ENCODE measurements around the gene ATP5PO.

DNA sequence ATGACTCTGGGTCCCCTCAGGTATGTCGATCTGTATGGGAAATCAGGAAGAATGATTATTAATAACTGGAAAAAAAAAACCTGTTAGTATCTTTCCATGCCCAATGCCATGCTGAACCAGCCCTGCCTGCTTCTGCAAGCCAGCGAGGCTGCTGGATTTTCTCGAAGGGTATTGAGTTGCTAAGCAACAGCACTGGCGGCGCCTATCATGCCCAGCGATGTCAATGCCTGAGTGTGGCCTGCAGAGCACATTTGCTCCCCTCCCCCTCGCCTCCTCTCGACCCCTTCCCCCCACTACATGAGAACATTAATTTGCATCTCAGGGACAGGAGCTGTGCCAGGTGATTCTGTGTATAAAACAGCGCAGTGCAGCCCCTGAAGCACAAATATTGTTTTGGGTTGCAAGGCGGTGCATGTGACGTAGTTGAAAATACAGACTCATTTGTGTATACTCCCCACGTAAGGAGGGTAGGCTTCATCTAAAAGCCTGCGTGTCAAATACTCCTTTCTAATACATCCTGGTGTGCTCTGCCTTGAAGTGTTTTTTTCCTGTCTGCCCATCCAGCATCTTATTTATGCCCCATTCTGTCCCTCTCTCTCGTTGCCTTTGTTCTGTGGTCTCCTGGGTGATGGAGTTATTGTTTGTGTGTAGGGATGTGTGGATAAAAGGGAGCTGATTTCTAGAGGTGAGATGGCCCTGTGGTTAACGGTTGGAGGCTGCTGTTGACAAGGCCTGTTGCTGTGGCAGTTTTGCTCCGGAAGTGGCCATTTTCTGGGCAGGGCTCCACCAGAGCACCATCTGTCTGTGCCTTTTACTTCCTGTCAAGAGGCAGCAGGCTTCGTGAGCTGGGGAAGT lies 32.7 kb upstream of the ATP5PO start:
- TF ChIP-seq, protein P1, sequence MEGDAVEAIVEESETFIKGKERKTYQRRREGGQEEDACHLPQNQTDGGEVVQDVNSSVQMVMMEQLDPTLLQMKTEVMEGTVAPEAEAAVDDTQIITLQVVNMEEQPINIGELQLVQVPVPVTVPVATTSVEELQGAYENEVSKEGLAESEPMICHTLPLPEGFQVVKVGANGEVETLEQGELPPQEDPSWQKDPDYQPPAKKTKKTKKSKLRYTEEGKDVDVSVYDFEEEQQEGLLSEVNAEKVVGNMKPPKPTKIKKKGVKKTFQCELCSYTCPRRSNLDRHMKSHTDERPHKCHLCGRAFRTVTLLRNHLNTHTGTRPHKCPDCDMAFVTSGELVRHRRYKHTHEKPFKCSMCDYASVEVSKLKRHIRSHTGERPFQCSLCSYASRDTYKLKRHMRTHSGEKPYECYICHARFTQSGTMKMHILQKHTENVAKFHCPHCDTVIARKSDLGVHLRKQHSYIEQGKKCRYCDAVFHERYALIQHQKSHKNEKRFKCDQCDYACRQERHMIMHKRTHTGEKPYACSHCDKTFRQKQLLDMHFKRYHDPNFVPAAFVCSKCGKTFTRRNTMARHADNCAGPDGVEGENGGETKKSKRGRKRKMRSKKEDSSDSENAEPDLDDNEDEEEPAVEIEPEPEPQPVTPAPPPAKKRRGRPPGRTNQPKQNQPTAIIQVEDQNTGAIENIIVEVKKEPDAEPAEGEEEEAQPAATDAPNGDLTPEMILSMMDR (conservative IDR thresholded peaks at IDR 0.05; ENCODE audit: low read length) = no peak; the same call in 1 of the 2 replicates
- no peak for TF ChIP-seq EZH2phosphoT487 (IDR thresholded peaks at IDR 0.05; ENCODE audit: borderline replicate concordance, low read depth, low read length)

All from OCI-LY7 (cell line).